ENCODE measurements around the gene CELF3. TPM values are rescaled to one million over a fixed set of nuclear protein-coding genes. Genes with fewer than 3 reads are reported as not detected.

CELF3 gene
- total and polyA plus RNA-seq, 9 of the 15 experiments (the other 6 are each of a cell fraction or from before 2014, with no cell fraction given): not detected

- no peak for TF ChIP-seq ZNF280A (IDR thresholded peaks at IDR 0.05; ENCODE audit: low read depth, partially characterized antibody)
- no peak for TF ChIP-seq FOXJ3 (CRISPR knock-in tag; IDR thresholded peaks at IDR 0.05)
- peak; percentile 53 for TF ChIP-seq DACH1 (IDR thresholded peaks at IDR 0.05; ENCODE audit: partially characterized antibody)
- TF ChIP-seq CTCFL (IDR thresholded peaks at IDR 0.05; ENCODE audit: borderline replicate concordance, insufficient read depth, low read depth, low read length, poor library complexity, severe bottlenecking): no peak
- no peak for TF ChIP-seq ZNF75A (CRISPR knock-in tag; IDR thresholded peaks at IDR 0.05)
- no peak for TF ChIP-seq SPI1 (IDR thresholded peaks at IDR 0.05; ENCODE audit: borderline replicate concordance, low read depth, low read length)
- TF ChIP-seq TSHZ1 (CRISPR knock-in tag; IDR thresholded peaks at IDR 0.05): no peak
- peak; percentile 91 for TF ChIP-seq ZFX (CRISPR knock-in tag; IDR thresholded peaks at IDR 0.05)
- TF ChIP-seq MITF (IDR thresholded peaks at IDR 0.05): no peak
- no peak for TF ChIP-seq KLF10 (CRISPR knock-in tag; IDR thresholded peaks at IDR 0.05)
- peak; percentile 45; the same call in 1 of the 2 replicates for TF ChIP-seq MAX (CRISPR knock-in tag; IDR thresholded peaks at IDR 0.05)
- TF ChIP-seq GATA2 (CRISPR knock-in tag; IDR thresholded peaks at IDR 0.05): 0 out of 2 replicates have a peak, but pooled peaks have one; percentile 18
- no peak for TF ChIP-seq BHLHE40 (IDR thresholded peaks at IDR 0.05; ENCODE audit: low read length)
- no peak for TF ChIP-seq SRSF1 (IDR thresholded peaks at IDR 0.05; ENCODE audit: low read depth, low read length)
- TF ChIP-seq ZBTB7A (IDR thresholded peaks at IDR 0.05; ENCODE audit: borderline replicate concordance, control insufficient read depth, low read depth, low read length): 0 out of 2 replicates have a peak, but pooled peaks have one; percentile 43
Measured at GRCh38 chr1:151762941-151763921, 46.6 kb upstream of the CELF3 start, which contains the start of gene MRPL9 (continued).
